GM12864 (cell line): Measurements from ENCODE around the gene SMOC2.

Experiments
- DNase-seq: peaks from one replicate; pipeline ENCODE4 v3.0.0-alpha.2; 2011; ENCODE audit warnings: low read depth
- H3K4me3 ChIP-seq: 2 replicates; pipeline ENCODE4 v1.5.1; 2011; ENCODE audit warnings: mild to moderate bottlenecking, low read depth, low read length, control low read depth
- TF ChIP-seq, protein P1 (sequence below): IDR thresholded peaks from 2 replicates; pipeline ENCODE4 v1.5.1; 2011; ENCODE audit warnings: low read depth, mild to moderate bottlenecking, moderate library complexity, low read length, control low read depth, inconsistent platforms; ENCODE audit errors: missing control alignments

Gene SMOC2

DNA sequence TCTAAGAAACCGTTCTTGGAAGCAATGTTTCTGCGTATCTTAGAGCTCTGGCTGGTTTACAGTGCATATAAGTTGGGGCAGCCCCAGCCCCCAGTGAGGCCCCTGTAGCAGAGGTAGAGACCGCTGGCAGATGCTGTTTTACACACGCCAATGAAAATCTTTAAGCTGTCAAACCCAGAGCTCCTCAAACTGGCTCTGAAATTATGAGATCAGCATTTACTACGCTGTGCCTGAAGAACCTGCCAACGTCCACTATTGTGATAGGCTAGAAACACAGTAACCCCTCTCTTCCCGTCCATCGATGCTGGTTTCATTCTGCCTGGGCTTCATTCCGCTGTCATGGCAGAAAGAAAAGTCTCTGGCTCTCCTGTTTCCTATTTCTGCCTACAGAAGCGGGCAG is 160.6 kb downstream of the SMOC2 start:
- TF ChIP-seq, protein P1, sequence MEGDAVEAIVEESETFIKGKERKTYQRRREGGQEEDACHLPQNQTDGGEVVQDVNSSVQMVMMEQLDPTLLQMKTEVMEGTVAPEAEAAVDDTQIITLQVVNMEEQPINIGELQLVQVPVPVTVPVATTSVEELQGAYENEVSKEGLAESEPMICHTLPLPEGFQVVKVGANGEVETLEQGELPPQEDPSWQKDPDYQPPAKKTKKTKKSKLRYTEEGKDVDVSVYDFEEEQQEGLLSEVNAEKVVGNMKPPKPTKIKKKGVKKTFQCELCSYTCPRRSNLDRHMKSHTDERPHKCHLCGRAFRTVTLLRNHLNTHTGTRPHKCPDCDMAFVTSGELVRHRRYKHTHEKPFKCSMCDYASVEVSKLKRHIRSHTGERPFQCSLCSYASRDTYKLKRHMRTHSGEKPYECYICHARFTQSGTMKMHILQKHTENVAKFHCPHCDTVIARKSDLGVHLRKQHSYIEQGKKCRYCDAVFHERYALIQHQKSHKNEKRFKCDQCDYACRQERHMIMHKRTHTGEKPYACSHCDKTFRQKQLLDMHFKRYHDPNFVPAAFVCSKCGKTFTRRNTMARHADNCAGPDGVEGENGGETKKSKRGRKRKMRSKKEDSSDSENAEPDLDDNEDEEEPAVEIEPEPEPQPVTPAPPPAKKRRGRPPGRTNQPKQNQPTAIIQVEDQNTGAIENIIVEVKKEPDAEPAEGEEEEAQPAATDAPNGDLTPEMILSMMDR: no peak
- H3K4me3 ChIP-seq: no peak overlapping the region
- no peak for DNase-seq

DNA sequence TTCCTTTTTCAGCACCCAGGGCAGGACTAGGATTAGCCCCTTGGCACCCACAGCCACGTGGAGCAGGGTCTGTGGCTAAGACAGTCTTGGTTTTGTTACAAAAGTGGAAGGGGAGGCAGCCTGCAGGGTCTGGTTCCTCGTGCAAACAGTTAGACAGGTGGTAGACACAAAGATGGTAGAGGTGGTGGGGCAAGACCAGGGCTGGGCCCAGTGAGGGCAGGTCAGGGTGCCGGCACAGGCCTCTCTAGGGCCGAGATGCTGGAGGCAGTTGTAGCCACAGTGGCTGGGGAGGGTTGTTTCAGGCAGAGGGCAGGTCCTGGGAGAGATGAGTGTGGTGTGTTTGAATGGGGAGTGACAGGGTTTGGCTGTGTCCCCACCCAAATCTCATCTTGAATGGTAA is 161.6 kb downstream of the SMOC2 start:
- DNase-seq: no peak
- no peak overlapping the region for H3K4me3 ChIP-seq
- TF ChIP-seq, protein P1: no peak

DNA sequence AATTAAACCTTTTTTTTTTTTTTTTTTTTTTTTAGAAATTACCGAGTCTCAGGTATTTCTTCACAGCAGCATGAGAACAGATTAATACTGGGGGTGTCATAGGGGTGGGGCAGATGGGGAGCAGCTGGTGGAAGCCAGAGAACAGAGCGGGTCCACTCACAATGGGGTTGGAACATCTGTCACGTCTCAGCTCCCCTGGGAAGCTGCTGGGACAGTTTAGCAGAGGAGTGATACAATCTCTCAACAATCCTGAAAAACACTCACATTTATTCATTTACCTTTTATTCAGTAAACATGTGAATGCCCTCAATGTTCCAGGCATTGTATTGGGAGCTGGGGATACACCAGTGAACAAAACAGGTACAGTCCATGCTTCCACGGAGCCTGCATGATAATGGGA is 162.2 kb downstream of the SMOC2 start:
- DNase-seq: no peak
- H3K4me3 ChIP-seq: no peak overlapping the region
- TF ChIP-seq, protein P1: no peak

DNA sequence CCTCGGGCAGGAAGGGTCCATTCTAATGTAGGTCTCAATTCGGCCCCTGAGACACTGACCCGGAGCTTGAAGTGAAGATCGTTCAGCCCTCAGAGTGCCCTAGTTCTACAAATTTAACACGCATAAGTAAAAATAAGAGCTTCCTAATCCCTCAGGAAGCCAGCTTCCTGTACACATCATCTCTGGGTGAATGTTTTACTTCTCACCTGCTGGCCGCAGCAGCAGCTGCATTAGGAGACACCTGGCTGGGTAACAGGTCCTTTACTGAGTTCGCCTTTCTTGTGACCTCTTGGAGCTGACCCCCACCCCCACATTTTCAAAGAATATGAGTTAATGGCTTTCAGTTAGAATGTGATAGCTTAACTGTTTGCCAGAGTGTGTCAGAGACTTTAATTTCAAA is 165.0 kb downstream of the SMOC2 start:
- TF ChIP-seq, protein P1: no peak
- H3K4me3 ChIP-seq: no peak overlapping the region
- DNase-seq: no peak

DNA sequence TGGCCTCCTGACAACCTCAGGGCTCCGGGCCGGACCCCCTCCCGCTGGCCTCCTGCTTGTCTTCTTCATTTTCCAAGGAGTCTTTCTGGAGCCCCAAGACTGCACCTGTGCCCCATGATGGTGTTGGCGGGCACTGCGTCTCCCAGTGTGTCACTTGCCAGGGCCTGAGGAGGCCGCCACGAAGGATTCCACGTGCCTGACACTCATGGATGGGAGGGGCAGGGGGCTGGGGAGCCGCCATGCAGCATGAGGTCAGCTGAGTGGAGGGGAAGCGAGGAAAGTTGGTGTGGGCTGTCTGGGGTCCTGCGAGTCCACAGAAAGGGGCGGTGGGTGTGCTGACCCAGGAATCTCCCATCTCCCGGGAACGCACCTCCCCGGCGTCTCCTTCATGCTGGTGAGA is 165.7 kb downstream of the SMOC2 start:
- H3K4me3 ChIP-seq: no peak overlapping the region
- TF ChIP-seq, protein P1: no peak
- no peak for DNase-seq

DNA sequence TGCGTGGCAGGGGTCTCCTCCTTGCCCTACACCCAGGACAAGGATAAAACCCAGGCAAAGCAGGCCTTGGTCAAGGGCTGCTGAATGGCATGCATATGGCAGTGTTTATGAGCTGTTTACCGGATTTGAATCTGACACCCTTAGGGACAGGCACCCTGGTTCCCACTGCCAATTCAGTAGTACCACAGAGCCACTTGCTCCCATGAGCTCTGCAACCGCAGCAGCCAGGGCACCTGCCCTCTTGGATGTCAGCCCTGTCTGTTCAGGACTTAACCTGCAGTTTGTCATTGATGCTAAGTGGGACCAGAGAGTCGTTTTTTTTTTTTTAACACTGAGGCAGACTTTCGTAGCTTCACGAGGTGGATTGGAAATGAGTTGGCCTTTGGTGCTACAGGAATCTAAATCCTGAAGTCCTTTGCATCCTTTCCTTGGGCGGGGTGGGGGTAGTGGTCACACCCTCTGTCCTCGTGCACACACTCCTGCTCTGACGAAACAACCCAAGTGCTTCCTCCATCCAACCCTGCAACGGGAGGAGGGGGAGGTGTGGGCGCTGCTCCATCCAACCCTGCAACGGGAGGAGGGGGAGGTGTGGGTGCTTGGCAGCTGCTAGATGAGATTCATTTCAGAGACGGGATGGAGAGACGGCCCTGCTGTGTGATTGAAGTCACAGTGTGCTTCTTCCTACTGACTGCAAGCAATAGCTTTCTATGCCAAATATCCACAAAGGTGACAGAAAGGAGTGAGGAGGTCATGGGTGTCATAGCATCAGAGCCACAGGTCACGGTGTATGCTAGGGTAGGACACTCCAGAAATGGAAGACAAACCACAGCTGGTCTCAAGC is 166.5 kb downstream of the SMOC2 start:
- no peak for DNase-seq
- H3K4me3 ChIP-seq: no peak overlapping the region
- TF ChIP-seq, protein P1: no peak

DNA sequence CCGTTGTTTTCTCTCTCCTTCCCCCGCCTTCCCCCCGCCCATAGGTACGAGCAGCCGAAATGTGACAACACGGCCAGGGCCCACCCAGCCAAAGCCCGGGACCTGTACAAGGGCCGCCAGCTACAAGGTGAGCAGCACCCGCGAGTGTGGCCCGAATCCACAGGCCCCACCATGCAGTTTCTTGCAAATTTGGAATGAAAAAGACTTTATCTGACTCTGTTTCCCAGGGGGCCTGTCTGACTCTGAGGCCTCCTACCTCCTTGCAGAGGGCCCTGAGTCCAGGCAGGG is 167.1 kb downstream of the SMOC2 start:
- H3K4me3 ChIP-seq: no peak overlapping the region
- TF ChIP-seq, protein P1: no peak
- no peak for DNase-seq
